ENCODE measurements around the gene LGR6.
"Not testable (repeated sequence)": the region's sequence is repeated elsewhere in the genome, so short reads cannot be mapped to it uniquely, and the experiment has no call there.

The LGR6 gene

DNA sequence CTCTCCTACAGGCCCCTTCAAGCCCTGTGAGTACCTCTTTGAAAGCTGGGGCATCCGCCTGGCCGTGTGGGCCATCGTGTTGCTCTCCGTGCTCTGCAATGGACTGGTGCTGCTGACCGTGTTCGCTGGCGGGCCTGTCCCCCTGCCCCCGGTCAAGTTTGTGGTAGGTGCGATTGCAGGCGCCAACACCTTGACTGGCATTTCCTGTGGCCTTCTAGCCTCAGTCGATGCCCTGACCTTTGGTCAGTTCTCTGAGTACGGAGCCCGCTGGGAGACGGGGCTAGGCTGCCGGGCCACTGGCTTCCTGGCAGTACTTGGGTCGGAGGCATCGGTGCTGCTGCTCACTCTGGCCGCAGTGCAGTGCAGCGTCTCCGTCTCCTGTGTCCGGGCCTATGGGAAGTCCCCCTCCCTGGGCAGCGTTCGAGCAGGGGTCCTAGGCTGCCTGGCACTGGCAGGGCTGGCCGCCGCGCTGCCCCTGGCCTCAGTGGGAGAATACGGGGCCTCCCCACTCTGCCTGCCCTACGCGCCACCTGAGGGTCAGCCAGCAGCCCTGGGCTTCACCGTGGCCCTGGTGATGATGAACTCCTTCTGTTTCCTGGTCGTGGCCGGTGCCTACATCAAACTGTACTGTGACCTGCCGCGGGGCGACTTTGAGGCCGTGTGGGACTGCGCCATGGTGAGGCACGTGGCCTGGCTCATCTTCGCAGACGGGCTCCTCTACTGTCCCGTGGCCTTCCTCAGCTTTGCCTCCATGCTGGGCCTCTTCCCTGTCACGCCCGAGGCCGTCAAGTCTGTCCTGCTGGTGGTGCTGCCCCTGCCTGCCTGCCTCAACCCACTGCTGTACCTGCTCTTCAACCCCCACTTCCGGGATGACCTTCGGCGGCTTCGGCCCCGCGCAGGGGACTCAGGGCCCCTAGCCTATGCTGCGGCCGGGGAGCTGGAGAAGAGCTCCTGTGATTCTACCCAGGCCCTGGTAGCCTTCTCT is 124.6 kb downstream of the LGR6 start:
- DNase-seq, result no peak

GRCh38 chr1:202319381-202320080 is 125.9 kb downstream of the LGR6 start:
- no peak for DNase-seq

DNA sequence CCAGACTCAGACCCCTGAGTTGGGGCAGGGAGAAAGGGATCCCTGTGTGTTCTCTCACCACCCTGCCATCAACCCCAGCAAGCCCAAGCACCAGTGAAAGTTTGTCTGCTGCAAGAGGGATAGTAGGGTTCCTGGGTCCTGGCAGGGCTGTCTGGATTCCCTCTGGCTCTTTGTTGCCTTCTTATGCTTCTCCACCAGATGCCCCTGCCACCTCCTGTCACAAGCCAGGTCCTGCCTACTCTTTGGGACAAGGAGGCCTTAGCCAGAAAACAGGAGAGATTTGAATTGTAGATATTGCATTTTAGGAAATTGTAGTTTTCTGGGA is 126.4 kb downstream of the LGR6 start:
- DNase-seq, result no peak

GRCh38 chr1:202323731-202324130 is 130.1 kb downstream of the LGR6 start:
- DNase-seq, result no peak

GRCh38 chr1:202324646-202325045 is 131.0 kb downstream of the LGR6 start:
- no peak for DNase-seq

DNA sequence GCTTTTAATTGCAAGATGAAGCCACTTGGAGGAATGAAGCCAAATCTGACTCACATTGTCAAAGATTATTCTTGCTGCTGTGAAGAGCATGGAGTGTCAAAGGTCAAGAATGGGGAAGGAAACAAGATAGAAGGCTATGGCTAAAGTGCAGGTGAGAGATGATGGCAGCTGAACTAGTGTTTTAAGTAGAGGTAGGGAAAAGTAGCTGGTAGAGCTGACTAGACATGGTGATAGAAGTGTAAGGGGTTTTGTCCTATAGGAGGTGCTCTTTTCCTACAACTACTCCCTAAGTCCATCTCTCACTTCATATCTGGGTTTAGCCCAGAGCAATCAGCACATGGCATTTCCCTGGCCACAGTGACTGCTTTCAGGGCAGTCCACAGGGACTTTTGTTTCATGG is 136.3 kb downstream of the LGR6 start:
- DNase-seq, result no peak

GRCh38 chr1:202333861-202334260 is 140.3 kb downstream of the LGR6 start:
- no peak for DNase-seq

DNA sequence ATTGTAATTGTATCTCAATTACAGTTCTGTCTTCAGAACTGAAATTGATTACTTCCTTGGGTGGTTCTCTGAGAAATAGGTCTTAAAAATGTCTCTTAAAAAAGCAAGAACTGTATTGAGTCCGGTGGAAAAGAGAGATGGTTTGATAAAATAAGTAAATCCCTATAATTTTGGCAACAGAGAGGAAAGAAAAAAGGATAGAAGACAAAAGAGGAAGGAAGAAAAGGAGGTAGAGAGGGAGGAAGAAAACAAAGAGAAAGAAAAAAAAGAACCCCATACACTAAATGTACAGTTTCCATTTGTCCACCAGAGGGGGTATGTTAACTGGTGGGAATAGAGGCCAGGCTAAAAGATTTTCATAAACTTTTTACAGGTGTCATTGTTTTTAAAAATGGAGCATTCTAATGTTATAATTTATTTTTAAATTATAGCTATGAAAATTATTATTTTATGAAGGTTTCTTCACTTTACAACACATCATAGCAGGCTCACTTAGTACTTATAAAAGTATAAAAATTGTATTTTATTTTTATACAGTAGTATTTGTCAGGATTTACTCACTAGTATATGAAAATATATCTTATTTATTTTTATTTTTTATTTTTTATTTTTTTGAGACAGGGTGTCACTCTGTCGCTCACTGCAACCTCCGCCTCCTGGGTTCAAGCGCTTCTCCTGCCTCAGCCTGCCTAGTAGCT is 150.2 kb downstream of the LGR6 start:
- no peak for DNase-seq

- no peak for DNase-seq
These were observed 154.5 kb downstream of the LGR6 start for GRCh38 chr1:202348005-202348508.

DNA sequence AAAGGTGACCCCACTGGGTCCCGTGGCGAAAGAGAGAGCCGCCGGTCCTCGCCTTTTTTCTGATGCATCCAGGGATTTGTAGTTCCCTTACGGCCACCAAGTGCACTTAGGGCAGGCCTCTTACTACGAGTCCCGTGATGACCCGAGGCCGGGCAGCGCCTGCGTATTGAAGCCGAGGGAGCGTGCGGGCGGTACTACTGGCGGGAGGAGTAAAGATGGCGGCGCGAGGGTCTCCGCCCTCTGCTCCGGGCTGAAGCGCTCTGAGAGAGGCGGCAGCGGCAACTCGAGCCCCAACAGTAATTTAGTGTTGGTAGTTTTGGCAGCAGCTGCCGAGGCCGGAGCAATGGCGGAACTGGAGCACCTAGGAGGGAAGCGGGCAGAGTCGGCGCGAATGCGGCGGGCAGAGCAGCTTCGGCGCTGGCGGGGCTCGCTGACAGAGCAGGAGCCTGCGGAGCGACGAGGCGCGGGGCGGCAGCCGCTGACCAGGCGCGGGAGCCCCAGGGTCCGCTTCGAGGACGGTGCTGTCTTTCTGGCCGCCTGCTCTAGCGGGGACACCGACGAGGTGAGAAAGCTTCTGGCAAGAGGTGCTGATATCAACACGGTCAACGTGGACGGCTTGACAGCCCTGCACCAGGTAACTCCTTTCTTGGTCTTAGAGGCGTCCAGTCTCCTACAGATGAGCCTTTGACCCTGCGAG is 155.1 kb downstream of the LGR6 start, which contains the start of gene PPP1R12B:
Gene PPP1R12B (plus strand): TSS at position 191 of the 697 bp plus-strand sequence. CDS start 153 bp downstream, at position 344.
- DNase-seq, result peak; percentile 73 to 100 (median 98)

GRCh38 chr1:202349206-202349928 is 155.8 kb downstream of the LGR6 start:
- peak in 14 of 58 donors; percentile 9 to 66 (median 44) for DNase-seq

GRCh38 chr1:202351725-202352124 is 158.1 kb downstream of the LGR6 start:
- DNase-seq, result no peak

DNA sequence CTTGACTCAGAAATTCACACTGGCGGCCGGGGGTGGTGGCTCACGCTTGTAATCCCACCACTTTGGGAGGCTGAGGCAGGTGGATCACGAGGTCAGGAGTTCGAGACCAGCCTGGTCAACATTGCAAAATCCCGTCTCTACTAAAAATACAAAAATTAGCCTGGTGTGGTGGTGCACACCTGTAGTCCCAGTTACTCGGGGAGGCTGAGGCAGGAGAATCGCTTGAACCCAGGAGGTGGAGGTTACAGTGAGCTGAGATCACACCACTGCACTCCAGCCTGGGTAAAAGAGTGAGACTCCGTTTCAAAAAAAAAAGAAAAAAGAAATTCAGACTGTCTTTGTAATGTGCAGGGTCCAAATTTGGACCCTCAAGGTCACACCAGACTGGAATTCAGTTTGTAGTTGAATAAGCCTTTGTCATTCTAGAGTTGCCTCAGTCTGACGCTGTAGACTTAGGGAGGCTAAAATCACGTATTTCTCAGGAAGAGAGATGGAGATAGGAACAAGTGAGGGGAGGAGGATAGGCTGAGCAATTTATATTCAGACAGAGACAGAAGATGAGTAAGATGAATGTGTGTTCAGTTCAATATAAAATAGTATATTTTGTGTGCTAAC is 159.1 kb downstream of the LGR6 start:
- DNase-seq, result not testable (repeated sequence)

DNA sequence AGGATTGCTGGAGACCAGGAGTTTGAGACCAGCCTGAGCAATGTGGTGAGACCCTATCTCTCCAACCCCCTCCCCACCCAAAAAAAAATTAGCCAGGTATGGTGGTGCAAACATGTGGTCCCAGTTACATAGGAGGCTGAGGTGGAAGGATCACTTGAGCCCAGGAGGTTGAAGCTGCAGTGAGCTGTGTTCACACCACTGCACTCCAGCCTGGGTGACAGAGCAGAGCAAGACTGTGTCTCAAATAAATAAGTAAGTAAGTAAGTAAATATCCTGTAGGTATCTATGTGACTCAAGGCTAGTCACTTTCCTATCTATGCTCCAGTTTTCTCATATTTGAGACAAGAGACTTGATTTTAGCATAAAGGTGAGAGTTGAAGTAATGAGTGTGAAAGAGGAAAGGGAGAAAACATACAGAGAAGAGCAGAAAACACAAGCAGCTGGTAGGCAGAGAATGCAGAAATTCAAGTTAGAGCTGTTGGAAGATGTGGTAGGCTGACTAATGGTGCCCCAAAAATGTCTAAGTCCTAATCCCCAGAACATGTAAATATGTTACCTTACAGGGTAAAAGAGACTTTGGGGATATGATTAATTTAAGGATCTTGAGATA is 162.4 kb downstream of the LGR6 start:
- DNase-seq, result no peak

DNA sequence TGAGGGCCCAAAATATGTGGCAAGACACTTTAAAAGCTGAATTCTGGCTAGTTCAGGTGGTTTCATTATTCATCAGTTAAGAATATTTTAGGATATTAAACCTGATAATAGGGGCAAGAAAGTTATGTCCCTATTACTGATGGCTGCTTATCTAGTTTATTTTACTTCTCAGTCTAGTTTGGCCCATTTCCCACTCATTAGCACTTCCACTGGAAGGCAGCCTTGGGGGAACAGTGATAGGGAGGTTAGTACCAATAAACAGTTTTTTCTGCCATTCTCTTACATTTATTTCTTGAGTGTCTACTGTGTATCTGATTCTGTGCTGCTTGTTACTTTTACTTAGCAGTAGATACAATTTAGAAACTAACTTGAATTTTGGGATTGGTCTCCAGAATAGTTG is 163.9 kb downstream of the LGR6 start:
- DNase-seq, result no peak

DNA sequence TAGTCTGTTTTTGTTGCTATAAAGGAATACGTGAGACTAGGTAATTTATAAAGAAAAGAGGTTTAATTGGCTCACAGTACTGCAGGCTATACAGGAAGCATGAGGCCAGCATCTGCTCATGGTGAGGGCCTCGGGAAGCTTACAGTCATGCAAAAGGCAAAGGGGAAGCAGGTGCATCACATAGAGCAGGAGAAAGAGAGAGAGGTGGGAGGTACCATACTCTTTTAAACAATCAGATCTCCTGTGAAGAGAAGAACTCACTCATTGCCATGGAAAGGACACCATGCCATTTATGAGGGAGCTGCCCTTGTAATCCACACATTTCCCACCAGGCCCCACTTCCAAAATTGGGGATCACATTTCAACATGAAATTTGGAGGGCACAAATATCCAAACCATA is 167.6 kb downstream of the LGR6 start:
- no peak for DNase-seq

DNA sequence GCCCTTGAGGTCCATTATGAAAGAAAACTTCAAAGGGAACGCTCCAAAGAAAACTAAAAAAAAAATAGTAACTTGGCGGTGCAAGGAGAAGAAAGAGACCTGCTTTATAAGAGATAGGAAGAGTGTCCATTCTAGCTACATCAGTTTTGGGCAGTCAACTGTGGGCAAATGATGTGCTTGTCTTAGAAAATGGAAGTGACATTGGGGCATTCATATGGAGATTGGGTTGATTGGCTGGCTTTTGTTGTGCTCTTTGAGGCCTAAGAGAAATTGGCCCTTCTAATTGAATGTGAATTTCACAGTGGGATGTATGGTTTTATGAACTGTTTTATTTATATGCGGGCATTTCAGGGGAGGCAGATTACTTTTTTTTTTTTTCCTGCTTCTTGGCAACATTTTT is 168.1 kb downstream of the LGR6 start:
- no peak for DNase-seq

DNA sequence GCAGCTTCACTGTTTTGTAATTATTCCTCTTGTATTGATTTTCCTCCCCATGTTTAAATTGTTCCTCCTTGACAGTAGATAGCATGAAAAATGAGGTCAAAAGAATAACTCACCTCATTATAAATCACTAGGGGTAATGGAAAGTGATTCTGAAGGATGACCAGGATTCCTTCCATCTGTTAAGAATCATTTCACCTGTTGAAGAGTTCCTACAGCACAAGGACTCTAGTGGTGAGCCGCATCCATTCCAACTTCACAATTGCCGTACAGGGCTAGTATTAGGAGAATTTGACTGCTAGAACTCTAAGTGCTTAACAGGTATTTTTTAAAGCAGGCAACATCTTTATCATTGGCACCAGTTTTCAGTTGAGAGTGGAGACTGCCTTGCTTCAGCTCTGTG is 168.6 kb downstream of the LGR6 start:
- no peak for DNase-seq

DNA sequence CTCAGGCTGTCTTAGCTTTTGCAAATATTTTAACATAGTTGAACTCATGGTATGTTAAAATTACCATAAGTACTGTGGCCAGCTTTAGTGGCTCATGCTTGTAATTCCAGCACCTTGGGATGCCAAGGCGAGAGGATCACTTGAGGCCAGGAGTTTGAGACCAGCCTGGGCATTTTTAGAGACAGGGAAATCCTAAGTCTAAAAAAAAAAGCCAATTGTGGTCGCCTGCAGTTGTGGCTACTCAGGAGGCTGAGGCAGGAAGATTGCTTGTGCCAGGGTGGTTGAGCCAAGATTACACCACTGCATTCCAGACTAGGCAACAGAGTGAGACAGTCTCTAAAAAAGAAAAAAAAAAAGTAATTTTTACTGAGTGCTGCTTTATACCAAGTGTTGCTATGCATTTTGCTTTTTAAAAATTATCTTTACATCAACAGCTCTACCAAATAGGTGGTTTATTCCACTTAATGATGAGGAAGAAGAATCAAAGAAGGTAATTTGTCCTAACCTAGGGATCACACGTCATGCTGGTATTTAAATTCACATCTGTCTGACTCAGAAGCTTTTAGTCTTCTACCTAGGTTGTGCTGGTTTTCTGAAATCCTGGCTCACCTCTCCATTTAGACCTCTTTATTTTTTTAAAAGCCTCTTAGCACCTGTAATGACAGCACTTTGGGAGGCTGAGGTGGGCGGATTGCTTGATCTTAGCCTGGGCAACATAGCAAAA is 171.7 kb downstream of the LGR6 start:
- DNase-seq, result no peak
